Occipital lobe (tissue), 2 donors: ENCODE results near the gene BCL2L13. TPM values are rescaled to one million over a fixed set of nuclear protein-coding genes. Genes with fewer than 3 reads are reported as not detected.
"Not testable (repeated sequence)": the region's sequence is repeated elsewhere in the genome, so short reads cannot be mapped to it uniquely, and the experiment has no call there.

Source experiments
- DNase-seq: peaks from one replicate; lab custom pipeline; 2025; lab: John Stamatoyannopoulos, UW
- total RNA-seq: library from RNA; depleted of rRNA; stranded (reverse); fragments of >200 nt; gene quantifications from one replicate; pipeline ENCODE4 v1.2.3, GENCODE V29; 2014

BCL2L13 gene
- total RNA-seq, 1 donor from 2014 or later: 36.2 TPM

DNA sequence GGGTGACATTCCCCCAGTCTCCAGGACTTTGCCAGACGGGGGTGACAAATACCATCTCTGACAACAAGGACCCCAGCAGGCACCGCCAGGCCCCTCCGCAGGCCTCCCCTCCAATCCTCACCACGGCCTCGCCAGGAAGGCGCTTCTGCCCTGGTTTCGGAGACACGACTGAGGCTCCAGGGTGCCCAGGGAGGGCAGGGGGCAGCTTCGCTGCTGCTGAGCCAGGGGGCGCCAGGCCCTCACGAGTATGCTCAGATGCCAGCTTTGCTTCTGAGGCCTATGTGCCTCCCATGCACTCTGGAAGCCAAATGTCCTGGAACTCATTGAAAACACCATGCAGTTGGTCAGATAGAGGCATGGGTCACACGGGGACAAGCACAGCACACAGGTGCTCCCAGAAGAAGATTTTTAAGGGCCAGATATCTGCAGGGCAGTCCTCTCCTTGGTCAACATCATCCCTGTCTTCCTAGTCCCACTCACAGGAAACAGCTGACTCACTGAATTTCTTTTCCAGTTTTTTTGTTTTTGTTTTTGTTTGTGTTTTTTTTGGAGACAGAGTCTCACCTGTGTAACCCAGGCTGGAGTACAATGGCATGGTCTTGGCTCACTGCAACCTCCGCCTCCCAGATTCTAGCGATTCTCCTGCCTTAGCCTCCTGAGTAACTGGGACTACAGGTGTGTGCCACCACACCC is 115.8 kb downstream of the BCL2L13 start:
- DNase-seq: no peak

DNA sequence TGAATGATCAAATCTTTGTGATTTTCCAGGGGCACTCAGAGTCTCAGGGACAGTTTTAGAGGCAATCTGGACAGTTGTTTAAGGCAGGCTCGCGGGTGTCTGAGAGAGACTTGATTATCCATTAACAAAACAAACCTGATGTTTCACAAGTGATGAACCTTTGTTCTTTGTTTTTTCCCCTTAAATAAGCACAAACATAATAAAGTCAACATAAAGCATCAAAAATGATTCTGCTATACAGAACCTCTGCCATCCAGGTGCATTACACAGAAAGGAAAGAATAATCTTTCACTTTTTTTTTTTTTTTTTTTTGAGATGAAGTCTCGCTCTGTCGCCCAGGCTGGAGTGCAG is 122.6 kb downstream of the BCL2L13 start:
- no peak for DNase-seq

- not testable (repeated sequence) for DNase-seq
These were observed 124.9 kb downstream of the BCL2L13 start for GRCh38 chr22:17763442-17763841.

DNA sequence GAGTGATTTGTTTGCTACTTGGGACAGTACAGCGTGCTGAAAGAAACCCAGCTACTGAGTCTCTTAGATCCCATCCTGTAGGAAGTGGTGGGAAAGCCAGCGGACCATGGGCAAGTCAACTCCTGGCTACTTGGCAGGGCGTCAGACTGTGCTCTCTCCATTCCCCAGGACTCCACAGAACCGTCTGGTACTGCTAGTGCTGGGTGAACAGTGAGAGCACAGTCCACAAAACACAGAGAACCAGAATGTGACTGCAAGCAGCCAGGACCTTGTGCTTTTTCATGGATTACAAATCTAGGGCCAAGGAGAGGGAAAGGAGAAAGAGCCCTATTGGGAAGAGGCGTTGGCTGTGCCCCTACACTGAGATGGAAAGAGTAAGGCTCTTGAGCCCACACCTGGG is 125.5 kb downstream of the BCL2L13 start:
- DNase-seq: no peak

- not testable (repeated sequence) for DNase-seq
These were observed 126.3 kb downstream of the BCL2L13 start for GRCh38 chr22:17764852-17765251.

DNA sequence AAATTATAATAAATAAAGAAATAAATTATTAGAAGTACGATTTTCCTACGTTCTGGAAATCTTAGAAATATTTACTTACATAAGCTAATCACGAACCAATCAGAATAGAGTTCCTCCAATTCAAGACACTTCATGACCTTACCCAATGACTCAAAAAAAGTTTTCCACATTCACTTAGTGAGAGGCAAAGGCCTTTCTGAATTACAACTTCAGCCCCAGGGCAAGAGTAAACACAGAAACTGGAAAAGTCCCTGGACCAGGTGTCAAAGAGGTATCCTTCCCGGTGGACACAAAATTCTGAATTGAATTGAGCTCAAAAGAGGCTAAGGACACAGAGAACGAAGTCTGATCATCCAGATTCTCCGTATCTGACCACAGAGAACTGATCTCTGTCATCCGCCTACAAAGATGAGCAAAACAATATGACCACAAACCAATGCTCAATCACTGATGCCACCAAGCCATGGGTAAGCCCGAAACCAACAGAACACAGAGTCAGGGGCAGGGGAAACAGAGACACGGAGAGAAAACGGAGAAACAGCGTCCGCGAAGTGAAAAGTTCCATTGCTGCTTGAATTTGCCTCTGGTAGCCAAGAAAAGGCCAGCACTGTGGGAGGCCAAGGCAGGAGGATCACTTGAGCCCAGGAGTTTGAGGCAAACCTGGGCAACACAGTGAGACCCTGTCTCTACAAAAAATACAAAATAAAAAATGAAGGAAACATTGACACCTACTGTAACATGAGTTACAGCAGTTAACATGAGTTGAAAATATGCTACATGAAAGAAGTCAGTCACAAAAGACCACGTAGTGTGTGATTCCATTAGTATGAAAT is 128.9 kb downstream of the BCL2L13 start:
- DNase-seq: no peak

DNA sequence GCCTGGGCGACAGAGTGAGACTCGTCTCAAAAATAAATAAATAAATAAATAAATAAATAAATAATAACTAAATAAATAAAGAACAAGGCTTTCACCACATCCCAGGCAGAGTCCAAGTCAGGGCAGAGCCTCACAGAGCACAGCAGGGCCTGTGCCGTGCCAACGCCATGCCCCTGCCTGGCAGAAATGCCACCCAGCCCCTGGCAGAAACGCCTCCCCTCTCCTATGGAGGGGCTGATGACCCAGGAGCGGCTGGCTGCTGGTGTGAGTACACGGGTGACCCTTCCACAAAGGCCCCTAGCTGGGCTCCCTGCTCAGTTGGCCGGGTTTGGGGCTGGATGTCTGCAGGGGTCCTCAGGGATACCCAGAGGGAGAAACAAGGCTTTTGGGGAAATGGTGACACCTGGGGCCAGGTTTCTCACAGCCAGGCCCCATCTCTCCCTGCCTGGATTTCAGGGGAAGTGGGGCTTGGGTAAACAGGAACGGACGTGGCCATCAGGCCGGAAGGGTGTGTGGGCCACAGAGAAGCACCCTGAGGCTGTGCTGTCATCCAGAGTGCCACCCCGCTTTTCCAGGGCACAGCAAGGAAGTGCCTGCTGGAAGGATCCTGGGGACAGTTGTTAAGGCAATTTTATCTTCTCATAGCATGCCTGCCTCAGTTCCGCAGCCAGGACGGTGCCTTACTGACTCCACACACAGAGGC is 130.6 kb downstream of the BCL2L13 start:
- no peak for DNase-seq

- no peak for DNase-seq
These were observed 131.1 kb downstream of the BCL2L13 start for GRCh38 chr22:17769716-17770082.

DNA sequence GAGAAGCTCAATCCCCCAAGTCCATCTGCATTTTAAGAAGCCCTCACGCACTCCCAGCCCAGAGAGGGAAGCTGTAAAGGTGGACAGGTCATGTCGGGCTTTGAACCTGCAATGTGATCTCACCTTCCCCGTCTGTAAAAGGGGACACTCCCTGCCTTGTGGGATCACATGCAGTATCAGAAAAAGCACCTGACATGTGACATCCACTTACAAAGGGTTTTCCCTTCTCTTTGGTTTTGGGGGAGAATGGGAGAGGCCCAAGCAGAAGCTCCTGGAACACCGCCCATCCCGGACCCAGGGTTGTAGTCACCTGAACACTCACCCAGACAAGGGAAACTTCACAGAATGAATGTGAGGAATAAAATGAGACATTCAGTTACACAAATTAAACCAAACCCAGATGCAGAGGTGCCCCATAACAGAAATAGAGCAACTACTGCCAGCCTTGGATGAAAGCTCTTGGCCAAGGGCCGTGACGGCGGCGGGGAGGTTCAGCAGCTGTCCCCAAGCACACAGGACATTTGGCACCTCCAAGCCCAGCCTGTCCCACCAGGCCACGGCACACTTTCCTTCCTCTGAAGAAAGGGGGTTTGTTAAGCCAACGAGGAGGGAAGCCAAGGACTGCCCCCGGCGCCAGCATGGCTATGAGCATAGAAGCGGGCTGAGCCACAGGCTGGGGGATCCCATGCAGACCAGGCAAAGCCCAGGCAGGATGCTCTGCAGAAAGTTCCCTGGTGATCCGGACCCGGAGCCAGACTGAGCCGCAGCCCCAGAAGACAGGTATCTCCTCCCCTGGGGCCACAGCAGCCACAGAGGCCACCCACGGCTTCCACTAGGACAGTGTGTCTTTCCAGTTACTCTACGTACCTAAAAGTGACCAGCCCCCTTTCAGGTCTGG is 131.9 kb downstream of the BCL2L13 start:
- no peak for DNase-seq

DNA sequence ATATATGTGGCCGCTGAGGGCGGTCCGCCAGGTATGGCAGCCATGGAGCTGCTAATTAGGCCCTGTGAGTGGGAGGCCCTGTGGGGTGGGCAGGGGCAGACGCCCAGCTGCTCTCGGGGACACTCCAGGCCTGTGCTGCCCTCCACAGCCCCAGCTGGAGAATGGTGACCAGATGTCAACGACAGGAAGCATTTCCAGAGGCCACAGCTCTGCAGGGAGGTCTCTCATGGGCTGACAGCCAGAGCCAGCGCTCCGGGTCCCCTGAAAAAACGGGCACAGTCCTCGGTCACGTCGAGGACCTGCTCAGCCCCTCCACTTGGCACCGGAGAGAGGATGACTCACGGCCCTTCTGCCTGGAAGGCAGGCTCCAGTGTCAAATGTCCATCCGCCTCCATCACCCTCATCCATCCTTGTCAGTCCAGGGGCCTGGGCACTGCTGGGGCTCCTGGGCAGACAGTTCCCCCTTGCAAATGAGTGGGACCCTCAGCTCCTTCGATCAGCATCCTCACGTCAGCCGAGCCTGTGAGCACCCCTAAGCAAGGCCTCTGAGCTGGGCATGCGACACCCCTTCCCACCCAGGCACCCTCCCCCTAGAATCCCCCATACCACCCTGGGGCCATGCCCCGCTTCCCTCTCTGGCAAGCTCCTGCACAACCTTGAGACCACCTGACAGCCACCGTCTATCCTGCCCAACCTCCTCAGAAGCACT is 133.8 kb downstream of the BCL2L13 start:
- DNase-seq: no peak

DNA sequence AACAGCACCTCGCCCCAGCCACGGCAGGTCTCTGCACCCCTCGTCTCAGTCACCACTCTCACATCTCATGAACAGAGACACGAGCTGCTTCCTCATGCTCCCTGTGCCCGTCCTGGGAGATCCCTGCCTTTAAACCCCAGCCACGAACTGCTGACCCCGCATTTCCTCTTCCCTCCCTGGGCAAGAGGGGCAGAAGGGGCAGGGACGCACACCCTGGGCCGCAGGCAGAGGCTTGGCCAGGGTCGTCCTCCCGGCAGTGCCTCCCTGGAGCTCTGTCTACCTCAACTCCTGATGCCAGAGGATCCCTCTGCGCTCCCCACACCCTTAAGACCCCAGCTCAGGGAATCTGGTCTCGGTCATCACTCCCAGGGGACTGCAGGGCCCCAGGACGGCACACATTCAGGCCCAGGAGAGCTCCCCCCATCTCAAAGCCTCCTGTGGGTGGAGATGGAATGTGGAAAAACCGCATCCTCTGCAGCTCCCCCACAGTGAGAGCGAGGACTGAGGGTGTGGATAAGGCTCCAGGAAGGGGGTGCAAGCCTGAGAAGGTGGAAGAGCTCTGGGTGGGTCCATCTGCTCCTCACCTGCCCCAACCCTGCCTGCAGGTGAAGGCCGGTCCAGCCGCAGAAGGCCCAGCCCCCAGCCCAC is 134.5 kb downstream of the BCL2L13 start:
- DNase-seq: peak; percentile 26

DNA sequence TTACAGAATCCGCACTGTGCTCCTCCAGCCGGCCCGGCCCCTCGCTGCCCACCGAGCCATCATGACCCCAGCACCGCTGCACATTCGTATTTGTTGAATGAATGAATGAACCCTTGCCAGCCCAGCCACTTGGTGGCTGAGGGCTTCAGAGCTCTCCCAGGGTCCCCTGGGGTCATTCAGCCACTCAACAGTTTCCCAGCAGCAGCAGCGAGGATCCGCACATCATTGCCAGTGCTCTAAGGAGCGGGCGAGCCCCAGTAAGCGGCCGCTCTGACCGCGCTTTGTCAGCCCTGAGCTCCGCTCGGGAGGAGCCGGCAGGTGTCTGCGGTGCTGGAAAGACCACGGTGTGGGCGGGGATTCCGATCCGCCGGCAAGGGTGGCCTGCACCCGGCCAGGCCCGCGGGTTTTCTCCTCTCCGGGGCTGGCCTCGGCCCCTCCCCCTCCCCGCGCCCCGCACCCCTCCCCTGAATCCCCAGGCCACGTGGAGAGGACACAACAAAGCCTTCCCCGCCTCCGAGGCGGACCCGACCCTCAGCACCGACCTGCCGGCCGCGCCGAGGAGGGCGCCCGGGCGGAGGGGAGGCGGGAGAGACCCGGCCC is 135.1 kb downstream of the BCL2L13 start:
- no peak for DNase-seq

GRCh38 chr22:17774206-17774925 is 135.8 kb downstream of the BCL2L13 start, which contains the start of gene BID:
TSS of gene BID (minus strand) at chr22:17774469. CDS start at chr22:17750116, 24,353 bp downstream.
- no peak for DNase-seq

GRCh38 chr22:17774926-17775685 is 136.5 kb downstream of the BCL2L13 start:
- no peak for DNase-seq

DNA sequence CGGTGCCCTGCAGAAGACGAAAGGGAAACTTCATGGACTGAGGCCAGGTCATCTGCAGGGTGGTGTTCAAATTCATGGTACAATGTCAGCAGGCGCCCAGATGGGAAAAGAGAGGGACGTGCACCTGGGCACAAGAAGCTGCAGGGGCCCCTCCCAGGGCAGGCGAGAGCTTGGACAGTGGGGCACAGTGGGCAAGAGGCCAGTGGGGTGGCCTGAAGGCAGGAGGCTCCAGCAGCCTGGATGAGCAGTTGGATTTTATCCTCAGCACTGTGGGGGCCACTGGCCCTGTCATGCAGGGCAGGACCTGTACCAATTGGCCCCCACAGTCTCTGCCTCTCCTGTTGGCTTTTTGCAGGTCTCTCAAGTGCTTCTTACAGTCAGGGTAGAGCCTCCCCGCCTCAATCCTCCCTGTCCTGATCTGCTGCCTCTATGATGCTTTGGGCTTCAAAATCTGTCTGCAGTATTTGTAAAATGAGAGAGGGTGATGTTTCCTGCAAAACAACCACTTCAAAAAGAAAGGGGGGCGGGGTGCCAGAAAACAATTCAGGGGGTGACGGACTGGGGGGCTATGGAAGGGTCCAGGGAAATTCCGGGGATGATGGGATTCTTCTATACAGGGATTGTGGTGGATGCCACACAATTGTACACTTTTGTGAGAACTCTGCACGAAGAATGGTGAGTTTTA is 137.4 kb downstream of the BCL2L13 start:
- no peak for DNase-seq

- no peak for DNase-seq
These were observed 138.6 kb downstream of the BCL2L13 start for GRCh38 chr22:17777005-17777716.

DNA sequence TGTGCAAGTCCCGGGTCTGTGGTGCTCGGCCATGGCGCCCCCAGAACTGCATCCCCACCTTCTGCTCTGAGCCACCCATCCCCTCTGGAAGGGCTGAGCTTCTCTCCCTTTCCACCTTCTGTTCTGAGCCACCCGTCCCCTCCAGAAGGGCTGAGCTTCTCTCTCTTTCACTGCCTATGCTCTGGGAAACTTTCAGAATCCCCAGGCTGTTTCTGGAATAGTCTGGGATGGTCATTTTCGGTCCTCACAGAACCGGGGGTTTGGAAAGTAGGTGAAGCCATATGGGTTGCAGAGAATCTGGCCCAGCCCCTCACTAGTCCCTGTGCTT is 139.1 kb downstream of the BCL2L13 start:
- DNase-seq: no peak
